ENCODE data around the gene NUP43.

DNA sequence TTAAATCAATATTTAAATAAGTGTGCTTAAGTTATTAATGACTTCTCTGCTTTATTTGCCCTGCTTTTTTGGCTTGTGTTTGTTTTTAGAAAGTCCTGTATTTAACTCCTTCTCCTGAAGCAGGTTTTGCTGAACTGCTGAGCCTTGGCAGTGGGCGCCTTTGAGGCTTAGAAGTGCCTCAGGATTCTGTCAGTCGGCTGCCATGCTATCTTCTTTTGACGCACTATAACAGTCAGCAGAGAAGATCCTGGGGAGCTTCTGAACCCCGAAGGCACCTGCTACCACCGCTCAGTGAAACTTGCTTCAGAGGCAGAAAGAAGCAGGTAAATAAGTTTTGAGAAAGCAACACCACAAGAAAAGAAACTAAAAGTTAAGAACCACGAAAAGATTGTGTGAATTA is 25.6 kb upstream of the NUP43 start:
- TF ChIP-seq EZH2 (optimal IDR thresholded peaks at IDR 0.05; ENCODE audit: low read depth, low read length) (no peak), EZH2phosphoT487 (IDR thresholded peaks at IDR 0.05; ENCODE audit: low read length) (no peak)
- TF ChIP-seq, protein P1, sequence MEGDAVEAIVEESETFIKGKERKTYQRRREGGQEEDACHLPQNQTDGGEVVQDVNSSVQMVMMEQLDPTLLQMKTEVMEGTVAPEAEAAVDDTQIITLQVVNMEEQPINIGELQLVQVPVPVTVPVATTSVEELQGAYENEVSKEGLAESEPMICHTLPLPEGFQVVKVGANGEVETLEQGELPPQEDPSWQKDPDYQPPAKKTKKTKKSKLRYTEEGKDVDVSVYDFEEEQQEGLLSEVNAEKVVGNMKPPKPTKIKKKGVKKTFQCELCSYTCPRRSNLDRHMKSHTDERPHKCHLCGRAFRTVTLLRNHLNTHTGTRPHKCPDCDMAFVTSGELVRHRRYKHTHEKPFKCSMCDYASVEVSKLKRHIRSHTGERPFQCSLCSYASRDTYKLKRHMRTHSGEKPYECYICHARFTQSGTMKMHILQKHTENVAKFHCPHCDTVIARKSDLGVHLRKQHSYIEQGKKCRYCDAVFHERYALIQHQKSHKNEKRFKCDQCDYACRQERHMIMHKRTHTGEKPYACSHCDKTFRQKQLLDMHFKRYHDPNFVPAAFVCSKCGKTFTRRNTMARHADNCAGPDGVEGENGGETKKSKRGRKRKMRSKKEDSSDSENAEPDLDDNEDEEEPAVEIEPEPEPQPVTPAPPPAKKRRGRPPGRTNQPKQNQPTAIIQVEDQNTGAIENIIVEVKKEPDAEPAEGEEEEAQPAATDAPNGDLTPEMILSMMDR (IDR thresholded peaks at IDR 0.05; ENCODE audit: low read length) = no peak
